Effector memory CD4-positive, alpha-beta T cell (primary cell): ENCODE data around the gene MVB12B.

Source experiments
- DNase-seq, 3 donors: peaks; one replicate each; pipeline ENCODE4 v3.0.0-alpha.2; 2020
- H3K27ac ChIP-seq: 2 replicates; pipeline ENCODE4 v1.7.0; 2013; ENCODE audit warnings: mild to moderate bottlenecking, low read length, moderate library complexity; ENCODE audit not compliant: insufficient read depth, poor library complexity, severe bottlenecking
- H3K27me3 ChIP-seq: replicated peaks from 2 replicates; pipeline ENCODE4 v1.7.0; 2013; ENCODE audit warnings: mild to moderate bottlenecking, low read length; ENCODE audit not compliant: insufficient read depth, control insufficient read depth, poor library complexity, severe bottlenecking
- H3K36me3 ChIP-seq: 2 replicates; pipeline ENCODE4 v1.7.0; 2013; ENCODE audit warnings: mild to moderate bottlenecking, low read length, moderate library complexity; ENCODE audit not compliant: control insufficient read depth, insufficient read depth
- H3K4me1 ChIP-seq: 2 replicates; pipeline ENCODE4 v1.7.0; 2013; ENCODE audit warnings: low read length, mild to moderate bottlenecking; ENCODE audit not compliant: control insufficient read depth, insufficient read depth, poor library complexity, severe bottlenecking
- H3K4me3 ChIP-seq: 2 replicates; pipeline ENCODE4 v1.7.0; 2013; ENCODE audit warnings: low read length, low read depth, mild to moderate bottlenecking; ENCODE audit not compliant: insufficient read depth, poor library complexity, severe bottlenecking
- H3K9me3 ChIP-seq: 2 replicates; pipeline ENCODE4 v1.7.0; 2013; ENCODE audit warnings: mild to moderate bottlenecking, low read length, moderate library complexity; ENCODE audit not compliant: control insufficient read depth

MVB12B gene

GRCh38 chr9:126423142-126423915, 96.7 kb downstream of the MVB12B start:
- no peaks in the 10 kb centered on the region for H3K36me3 ChIP-seq
- no peak overlapping the region for H3K27ac ChIP-seq
- H3K27me3 ChIP-seq, result no peaks in the 10 kb centered on the region
- DNase-seq, result no peak
- peaks cover 11% of the 10 kb centered on the region for H3K4me1 ChIP-seq
- H3K9me3 ChIP-seq, result no peaks in the 10 kb centered on the region
- no peak overlapping the region for H3K4me3 ChIP-seq

DNA sequence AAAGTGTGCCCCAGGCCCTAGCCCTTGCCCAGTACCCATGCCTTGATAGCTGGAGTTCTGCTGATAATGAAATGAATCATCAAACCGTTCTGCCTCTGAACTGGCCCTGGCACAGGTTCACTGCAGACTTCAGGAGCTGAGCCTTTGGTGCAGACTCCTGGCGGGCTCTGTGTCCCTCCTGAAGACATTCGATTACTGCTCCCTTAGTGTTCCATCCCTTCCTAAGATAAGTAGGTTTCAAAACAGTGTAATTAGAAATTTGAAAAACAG, 97.2 kb downstream of the MVB12B start:
- peaks cover 11% of the 10 kb centered on the region for H3K4me1 ChIP-seq
- no peaks in the 10 kb centered on the region for H3K9me3 ChIP-seq
- H3K27me3 ChIP-seq, result no peaks in the 10 kb centered on the region
- no peak overlapping the region for H3K4me3 ChIP-seq
- H3K36me3 ChIP-seq, result no peaks in the 10 kb centered on the region
- no peak for DNase-seq
- H3K27ac ChIP-seq, result no peak overlapping the region

GRCh38 chr9:126424511-126424910, 97.9 kb downstream of the MVB12B start:
- H3K36me3 ChIP-seq, result no peaks in the 10 kb centered on the region
- H3K4me1 ChIP-seq, result peaks cover 11% of the 10 kb centered on the region
- H3K27ac ChIP-seq, result no peak overlapping the region
- no peaks in the 10 kb centered on the region for H3K9me3 ChIP-seq
- no peak for DNase-seq
- no peak overlapping the region for H3K4me3 ChIP-seq
- H3K27me3 ChIP-seq, result no peaks in the 10 kb centered on the region

DNA sequence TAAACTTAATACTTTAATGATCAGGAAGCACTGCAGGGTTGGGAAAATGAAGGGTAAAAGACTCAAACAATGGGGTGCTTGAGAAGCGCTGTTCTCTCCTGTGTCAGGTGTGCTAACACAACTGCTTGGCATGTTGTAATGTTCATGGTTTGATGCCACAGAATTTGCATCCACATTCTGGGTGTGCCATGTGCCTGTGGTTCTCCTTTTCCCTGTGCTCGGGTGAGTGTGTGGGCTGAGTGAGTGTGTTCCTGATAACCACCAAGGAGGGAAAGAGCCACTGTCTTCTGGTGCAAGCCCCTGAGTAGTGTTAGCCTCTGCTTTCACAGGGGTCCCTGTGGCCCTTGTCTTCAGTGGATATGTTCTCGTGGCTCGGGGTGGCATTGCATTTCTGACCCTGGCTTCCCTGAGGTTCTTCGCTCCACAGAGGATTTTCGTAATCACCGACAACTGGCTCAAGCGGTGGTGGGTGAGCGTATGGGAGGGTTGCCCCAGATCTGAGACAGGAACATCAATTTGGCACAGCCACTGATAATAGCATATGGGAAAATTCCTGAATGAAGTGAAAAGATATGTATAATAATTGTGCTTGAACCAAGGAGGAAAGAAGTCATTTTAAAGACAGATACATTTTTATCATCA, 102.0 kb downstream of the MVB12B start:
- DNase-seq, result no peak
- H3K36me3 ChIP-seq, result no peaks in the 10 kb centered on the region
- no peaks in the 10 kb centered on the region for H3K9me3 ChIP-seq
- no peak overlapping the region for H3K27ac ChIP-seq
- no peaks in the 10 kb centered on the region for H3K27me3 ChIP-seq
- H3K4me3 ChIP-seq, result no peak overlapping the region
- peaks cover 1% of the 10 kb centered on the region for H3K4me1 ChIP-seq

DNA sequence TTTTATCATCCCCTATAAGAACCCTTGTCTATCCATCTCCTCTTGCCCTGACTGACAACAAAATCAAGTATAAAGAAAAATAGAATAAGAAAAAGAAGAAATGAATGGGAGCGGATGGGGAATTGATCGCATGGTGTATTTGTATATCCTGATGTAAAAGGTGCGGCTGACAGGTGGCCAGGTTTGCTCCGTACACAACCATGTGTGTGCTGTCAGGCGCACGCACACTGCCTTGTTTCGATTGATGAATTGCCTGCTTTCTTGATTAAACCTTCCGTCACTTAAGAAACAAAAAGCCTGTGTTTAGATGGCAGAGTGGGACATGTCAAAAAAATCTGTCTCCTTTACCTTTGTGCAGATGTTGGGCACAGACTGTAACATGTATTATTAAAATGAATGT, 102.6 kb downstream of the MVB12B start:
- Histone ChIP-seq H3K9me3 (no peaks in the 10 kb centered on the region), H3K4me1 (no peaks in the 10 kb centered on the region), H3K36me3 (no peaks in the 10 kb centered on the region), H3K27ac (no peak overlapping the region), H3K4me3 (no peak overlapping the region), H3K27me3 (no peaks in the 10 kb centered on the region)
- no peak for DNase-seq

GRCh38 chr9:126430124-126430523, 103.5 kb downstream of the MVB12B start:
- H3K27me3 ChIP-seq, result no peaks in the 10 kb centered on the region
- H3K9me3 ChIP-seq, result no peaks in the 10 kb centered on the region
- no peak for DNase-seq
- H3K27ac ChIP-seq, result no peak overlapping the region
- H3K36me3 ChIP-seq, result no peaks in the 10 kb centered on the region
- no peak overlapping the region for H3K4me3 ChIP-seq
- H3K4me1 ChIP-seq, result no peaks in the 10 kb centered on the region

DNA sequence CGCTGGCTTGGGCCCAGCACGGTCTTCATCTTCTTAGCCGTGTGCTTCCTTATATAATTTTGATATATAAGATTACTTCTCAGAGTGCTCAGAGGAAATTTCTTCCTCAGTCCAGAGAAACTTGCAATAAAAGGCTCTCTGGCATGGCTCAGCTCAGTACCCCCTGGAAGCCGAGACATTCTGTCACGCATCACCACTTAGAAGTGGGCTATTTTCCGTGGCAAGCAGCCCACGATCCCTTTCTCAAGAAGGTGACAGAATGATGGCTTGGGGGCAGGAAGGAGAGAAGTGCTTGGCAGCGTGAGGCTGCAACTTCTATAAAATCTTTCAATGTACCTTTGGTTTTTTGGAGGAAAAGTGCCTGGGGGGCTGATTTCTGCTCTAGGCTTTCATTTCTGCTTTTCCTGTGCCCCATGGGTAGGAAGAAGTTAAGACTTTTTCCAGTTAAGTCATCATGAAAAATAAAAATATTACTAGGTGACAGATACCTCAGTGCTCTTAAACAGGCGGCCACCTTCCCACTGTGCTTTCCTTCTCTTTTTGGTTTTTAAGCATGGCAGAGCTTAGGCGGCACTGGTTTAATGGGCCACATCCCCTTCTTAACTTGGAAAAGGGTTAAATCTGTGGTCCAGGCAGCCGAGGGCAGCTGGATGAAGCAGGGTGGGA, 104.6 kb downstream of the MVB12B start:
- no peak overlapping the region for H3K27ac ChIP-seq
- H3K4me1 ChIP-seq, result no peaks in the 10 kb centered on the region
- DNase-seq, result no peak
- no peak overlapping the region for H3K4me3 ChIP-seq
- no peaks in the 10 kb centered on the region for H3K36me3 ChIP-seq
- no peaks in the 10 kb centered on the region for H3K27me3 ChIP-seq
- no peaks in the 10 kb centered on the region for H3K9me3 ChIP-seq

- Histone ChIP-seq H3K36me3 (no peaks in the 10 kb centered on the region), H3K9me3 (no peaks in the 10 kb centered on the region), H3K4me3 (no peak overlapping the region), H3K27me3 (no peaks in the 10 kb centered on the region), H3K4me1 (no peaks in the 10 kb centered on the region), H3K27ac (no peak overlapping the region)
- DNase-seq, result no peak
Measured at GRCh38 chr9:126432659-126433058, 106.0 kb downstream of the MVB12B start.

- no peak overlapping the region for H3K4me3 ChIP-seq
- H3K4me1 ChIP-seq, result no peaks in the 10 kb centered on the region
- no peaks in the 10 kb centered on the region for H3K9me3 ChIP-seq
- H3K27me3 ChIP-seq, result no peaks in the 10 kb centered on the region
- no peak overlapping the region for H3K27ac ChIP-seq
- DNase-seq, result no peak
- no peaks in the 10 kb centered on the region for H3K36me3 ChIP-seq
Measured at GRCh38 chr9:126435105-126435504, 108.5 kb downstream of the MVB12B start.

- Histone ChIP-seq H3K27ac (no peak overlapping the region), H3K9me3 (no peaks in the 10 kb centered on the region), H3K4me1 (no peaks in the 10 kb centered on the region), H3K4me3 (no peak overlapping the region), H3K27me3 (no peaks in the 10 kb centered on the region), H3K36me3 (no peaks in the 10 kb centered on the region)
- DNase-seq, result no peak
Measured at GRCh38 chr9:126435626-126436025, 109.0 kb downstream of the MVB12B start.
